ENCODE results near the gene TMEM132A.
A peak's percentile ranks its signal among the peaks of the same experiment; 100 is the strongest.

The TMEM132A gene

DNA sequence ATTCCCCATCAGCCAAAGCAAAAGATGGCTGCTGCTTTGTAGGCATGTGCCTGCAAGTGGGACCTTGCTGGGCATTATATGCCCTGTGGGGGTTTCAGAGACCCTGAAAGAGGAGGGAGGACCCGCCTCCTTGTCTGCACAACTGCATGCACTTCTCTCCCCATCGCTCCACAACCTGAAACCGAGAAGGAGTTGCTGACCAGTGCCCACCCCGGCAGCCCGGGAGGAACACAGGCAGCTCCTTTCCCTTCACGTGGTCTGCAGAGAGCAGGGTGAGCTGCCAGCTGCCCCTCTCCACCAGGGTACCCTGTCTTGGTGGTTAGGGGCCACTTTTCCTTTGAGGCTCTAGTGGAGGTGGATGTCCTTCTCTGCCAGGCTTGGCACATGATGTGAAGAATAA is 1.4 kb upstream of the TMEM132A start:
- no peak for DNase-seq (ENCODE audit: low spot score)

DNA sequence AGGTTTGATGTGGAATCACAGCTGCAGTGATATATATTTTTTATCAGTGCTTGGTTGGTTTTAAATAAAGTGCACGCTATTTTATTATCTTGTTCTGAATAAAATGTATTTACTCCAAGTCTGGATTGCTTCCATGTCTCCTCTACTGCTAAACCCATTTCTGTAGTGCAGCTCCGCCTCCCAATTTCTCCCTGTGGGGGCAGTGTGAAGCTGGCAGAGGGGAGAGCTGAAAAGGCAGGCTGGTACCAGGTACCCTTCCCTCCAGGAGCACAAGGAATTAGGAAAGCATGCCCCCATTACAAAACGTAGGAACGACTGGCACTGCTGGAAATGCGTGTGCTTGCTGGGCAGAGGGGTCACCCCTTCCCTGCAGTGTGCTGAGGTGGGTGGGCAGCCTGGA is 934 bp upstream of the TMEM132A start:
- peak; percentile 37 for DNase-seq (ENCODE audit: low spot score)

DNA sequence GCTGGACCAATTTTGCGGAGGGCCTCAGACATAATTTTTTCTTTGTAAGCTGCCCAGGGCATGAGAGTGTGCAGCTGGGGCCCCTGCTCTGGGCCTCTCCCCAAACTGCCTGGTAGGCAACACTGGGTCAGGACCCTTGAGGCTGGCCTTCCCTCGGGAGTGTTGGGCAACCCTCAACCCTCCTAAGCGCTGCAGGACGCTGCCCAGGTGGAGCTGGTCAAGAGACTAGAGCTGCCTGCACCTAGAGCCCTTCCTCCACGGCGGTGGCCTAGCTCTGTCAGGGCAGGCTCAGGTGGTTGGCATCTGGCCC is 505 bp upstream of the TMEM132A start:
- DNase-seq (ENCODE audit: low spot score), result no peak

DNA sequence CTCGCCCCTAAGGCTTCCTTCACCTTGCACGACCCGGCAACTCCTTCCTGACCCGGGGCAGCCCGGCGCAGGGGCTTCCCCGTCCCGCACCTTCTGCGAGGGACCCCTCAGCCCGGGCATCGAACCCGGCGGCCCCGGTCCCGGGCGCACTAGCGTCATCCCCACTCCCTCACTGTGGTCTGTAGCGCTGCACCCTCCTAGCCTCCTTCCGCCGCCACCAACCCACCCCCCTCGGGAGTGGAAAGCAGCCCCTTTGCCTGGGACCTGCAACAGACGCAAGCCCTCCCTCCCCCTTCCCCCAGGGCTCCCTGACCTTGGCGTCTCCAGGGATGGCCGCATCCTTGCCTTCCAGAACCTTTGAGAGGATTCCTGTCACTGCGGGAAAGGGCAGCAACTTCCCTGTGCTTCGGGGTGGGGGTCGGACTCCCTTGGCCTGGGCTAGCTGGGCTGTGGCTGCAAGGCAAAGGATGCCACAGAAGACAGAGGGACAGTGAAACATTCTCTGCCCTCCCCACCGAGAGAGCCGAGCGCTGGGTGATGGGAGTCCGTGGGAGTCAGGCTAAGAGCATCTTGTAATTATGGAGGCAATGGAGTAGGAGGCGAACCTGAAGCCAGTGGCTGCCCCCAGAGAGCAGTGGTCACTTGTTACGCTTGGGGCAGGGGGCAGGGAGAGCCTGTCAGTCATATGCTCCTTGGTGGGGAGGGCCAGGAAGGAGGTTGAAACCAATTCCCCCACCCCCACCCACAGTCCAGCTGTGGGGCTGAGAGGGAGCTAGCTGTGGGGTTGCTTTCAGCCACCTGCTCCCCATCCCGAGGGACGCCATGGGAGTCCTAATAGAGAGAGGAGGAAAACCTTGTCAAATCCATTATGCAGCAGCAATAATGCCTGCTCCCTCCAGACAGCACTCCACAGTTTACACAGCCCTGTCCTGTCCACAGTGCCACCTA is 920 bp downstream of the TMEM132A start:
- peak; percentile 35 for DNase-seq (ENCODE audit: low spot score)

DNA sequence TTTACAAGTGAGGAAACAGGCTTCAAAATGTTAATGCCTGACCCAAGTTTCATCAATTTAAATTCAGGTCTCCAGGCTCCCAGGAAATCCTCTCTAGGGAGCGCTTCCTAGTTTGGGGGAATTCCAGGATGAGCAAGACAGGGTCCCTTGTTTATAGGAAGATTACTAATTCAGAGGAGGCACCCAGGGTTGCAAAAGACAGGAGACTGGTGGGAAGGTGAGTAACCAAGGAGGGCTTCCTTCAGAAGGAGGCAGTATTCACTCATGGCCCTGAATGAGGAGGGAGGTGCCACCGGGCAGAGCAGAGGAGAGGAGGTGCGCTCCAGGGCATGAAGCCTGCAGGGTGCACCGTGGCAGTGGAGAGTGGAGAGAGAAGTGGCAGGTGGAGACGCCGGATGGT is 1.6 kb downstream of the TMEM132A start:
- DNase-seq (ENCODE audit: low spot score), result peak; percentile 26

DNA sequence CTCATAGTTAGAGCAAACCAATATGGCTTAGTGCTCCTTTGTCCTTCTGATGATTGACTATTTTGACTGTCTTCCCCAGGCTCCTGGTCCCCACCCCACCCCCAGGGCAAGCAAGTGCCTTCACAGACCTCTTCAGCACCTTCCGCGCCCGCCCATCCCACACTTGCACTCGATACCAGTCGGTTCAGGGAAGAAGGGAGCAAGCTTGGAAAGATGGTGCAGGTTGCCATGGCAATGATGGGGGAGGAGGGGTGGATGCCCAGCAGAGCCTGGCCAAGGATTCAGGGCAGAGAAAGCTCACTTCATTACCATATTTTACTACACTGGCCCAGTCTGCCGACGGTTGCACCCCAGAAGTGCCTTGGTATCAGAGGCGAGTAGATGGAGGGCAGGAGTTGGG is 2.2 kb downstream of the TMEM132A start:
- peak; percentile 71 for DNase-seq (ENCODE audit: low spot score)

DNA sequence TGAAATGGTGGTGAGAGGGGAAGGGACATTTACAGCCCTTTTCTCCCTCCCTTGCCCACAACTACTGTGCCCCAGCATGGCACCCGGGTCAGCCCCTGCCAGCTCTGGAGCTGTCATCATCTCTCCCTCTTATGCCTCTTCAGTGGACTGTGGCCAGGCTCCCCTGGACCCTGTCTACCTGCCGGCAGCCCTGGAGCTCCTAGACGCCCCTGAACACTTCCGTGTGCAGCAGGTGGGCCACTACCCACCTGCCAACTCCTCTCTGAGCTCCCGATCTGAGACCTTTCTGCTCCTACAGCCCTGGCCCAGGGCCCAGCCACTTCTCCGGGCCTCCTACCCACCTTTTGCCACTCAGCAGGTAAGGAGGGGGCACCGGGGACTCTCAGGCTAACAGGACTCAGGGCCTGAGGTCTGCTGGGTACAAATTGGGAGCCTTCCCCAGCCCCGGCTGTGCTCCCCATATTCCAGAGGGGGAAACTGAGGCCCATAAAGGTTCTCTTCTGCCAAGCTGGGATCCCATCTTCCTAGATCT is 2.9 kb downstream of the TMEM132A start:
- no peak for DNase-seq (ENCODE audit: low spot score)

DNA sequence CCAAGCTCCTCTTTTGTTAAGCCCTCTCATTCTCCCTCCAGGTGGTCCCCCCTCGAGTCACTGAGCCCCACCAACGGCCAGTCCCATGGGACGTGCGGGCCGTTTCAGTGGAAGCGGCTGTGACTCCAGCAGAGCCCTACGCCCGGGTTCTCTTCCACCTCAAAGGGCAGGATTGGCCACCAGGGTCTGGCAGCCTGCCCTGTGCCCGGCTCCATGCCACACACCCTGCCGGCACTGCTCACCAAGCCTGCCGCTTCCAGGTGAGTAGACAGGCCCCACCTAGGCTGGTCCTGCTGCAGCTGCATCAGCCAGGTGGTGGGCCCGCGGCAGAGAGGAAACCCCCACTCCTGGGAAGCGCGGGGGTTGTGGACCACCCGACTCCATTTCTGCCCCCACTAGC is 3.3 kb downstream of the TMEM132A start:
- no peak for DNase-seq (ENCODE audit: low spot score)

DNA sequence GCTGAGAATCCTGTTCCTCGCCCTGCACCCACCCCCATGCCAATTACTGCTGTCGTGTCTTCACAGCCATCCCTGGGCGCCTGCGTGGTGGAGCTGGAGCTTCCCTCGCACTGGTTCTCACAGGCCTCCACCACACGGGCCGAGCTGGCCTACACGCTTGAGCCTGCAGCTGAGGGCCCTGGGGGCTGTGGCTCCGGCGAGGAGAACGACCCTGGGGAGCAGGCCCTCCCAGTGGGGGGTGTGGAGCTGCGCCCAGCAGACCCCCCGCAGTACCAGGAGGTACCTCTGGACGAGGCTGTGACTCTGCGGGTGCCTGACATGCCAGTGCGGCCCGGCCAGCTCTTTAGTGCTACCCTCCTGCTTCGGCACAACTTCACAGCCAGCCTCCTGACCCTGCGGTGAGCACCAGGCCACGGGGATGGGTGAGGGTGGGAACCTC is 4.3 kb downstream of the TMEM132A start:
- no peak for DNase-seq (ENCODE audit: low spot score)

DNA sequence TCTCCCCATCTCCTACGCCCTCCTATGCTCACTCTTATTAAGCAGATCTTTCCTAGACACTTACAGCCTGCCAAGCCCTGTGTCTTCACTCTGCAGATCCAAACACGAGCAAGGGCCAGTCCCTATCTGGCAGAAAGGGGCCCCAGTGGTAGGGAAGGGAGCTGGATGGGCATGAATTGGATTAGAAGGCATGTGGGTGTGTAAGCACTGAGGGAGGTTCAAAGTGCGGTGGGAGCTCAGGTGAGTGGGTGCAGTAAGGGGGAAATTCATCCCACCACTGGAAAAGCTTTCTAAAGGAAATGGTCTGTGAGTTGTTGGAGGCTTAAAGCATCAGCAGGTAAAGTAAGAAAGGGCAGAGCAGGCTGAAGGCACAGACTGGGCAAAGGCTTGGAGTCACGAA is 5.5 kb downstream of the TMEM132A start:
- DNase-seq (ENCODE audit: low spot score), result no peak

DNA sequence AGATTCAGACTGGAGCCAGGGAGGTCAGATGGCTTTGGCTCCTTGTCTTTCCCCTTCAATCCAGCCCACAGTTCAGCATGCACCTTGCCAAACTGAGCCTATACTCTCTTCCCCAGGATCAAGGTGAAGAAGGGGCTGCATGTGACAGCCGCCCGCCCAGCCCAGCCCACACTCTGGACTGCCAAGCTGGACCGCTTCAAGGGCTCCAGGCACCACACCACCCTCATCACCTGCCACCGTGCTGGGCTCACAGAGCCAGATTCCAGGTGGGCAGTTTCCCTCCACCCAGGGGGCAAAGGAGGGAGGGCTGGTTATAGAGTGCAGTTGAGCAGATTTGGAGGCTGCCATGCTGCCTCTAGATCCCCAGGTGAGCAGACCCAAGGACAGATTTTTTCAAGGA is 6.1 kb downstream of the TMEM132A start:
- DNase-seq (ENCODE audit: low spot score), result no peak

DNA sequence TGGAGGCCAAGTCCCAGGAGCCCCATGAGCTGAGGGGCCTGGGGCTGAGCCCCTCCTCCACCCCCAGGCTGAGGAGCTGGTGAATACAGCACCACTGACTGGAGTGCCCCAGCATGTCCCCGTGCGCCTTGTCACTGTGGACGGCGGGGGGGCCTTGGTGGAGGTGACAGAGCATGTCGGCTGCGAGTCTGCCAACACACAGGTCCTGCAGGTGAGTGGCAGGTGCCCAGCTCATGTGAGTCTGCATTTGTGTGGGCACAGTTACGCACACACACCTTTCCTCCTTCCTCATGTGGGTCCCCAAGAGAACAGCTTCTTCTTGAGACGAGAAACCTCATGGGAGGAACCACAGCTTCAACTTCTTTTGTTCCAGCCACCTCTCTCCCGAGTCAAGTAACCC is 7.7 kb downstream of the TMEM132A start:
- DNase-seq (ENCODE audit: low spot score), result no peak

DNA sequence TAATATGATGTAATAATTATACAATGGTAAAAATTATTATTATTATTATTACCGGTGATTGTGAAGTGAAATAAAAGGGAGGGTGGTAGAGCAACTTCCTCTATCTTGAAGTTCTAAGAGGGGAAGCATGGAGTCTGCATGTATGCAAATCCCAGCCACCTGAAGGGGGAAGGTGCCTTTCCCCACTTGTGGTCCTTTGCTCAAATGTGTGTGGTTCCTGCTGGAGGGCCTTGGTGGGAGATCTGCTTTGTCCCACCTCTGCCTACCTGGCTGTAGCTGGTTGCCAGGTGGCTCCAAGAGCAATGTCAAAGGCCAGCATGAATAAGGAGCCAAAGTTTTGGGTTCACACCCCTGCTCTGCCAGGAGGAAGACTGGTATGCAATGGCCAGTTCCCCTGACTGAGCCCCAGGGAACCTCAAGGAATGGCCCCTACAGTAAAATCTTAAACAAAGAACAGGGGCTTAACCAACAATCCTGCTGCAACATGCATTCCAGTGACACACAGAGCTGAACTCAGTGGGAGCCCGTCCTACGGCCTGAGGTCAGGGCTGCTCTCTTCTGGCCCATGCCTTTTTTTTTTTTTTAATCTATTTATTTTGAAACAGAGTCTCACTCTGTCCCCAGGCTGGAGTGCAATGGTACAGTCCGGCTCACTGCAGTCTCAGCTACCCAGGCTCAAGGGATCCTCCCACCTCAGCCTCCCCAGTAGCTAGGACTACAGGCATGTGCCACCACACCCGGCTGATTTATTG is 8.5 kb downstream of the TMEM132A start:
- DNase-seq (ENCODE audit: low spot score), result no peak

DNA sequence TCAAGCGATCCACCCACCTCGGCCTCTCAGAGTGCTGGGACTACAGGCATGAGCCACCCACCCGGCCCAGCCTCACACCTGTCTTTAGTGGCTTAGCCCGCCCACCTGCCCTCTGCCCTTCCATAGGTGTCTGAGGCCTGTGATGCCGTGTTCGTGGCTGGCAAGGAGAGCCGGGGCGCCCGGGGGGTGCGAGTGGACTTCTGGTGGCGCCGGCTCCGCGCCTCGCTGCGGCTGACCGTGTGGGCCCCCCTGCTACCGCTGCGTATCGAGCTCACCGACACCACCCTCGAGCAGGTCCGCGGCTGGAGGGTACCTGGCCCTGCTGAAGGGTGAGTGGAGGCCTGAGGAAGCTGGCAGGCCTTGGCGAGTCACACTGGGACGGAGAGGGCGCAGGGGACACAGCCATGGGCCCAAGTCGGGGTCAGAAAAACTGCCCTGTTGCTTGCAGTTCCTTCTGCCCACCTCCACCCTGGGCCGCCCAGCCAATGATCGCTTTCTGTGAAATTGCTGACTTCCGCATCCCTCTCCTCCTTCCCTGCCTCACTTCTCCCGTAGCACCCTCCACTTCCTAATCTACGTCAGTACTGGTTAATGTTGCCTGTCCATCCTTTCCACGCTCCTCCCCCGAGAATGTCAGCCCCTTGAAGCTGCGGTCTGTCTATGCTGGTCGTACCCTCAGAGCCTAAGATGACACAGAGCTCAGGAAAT is 9.3 kb downstream of the TMEM132A start:
- DNase-seq (ENCODE audit: low spot score), result no peak

DNA sequence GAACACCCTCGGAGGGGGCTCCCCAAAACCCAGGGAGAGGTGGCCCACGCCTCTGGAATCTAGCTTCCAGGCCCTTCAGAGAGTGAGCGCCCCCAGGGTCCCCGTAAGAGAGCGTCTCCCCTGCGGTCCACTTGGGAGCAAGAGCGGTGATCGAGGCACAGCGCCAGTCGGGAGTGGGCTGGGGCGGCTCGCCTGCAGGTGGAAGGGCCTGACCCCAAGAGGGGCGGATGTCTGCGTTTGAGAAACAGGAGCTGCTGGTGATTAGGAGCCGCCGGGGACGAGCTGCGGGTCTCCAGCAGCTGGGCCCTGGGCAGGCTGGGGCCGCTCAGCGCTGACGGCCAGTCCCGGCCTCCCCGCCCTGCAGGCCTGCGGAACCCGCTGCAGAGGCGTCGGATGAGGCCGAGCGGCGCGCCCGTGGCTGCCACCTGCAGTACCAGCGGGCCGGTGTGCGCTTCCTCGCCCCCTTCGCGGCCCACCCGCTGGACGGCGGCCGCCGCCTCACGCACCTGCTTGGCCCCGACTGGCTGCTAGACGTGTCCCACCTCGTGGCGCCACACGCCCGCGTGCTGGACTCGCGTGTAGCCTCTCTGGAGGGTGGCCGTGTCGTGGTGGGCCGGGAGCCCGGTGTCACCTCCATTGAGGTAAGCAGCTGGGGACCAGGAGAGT is 10.0 kb downstream of the TMEM132A start:
- no peak for DNase-seq (ENCODE audit: low spot score)

DNA sequence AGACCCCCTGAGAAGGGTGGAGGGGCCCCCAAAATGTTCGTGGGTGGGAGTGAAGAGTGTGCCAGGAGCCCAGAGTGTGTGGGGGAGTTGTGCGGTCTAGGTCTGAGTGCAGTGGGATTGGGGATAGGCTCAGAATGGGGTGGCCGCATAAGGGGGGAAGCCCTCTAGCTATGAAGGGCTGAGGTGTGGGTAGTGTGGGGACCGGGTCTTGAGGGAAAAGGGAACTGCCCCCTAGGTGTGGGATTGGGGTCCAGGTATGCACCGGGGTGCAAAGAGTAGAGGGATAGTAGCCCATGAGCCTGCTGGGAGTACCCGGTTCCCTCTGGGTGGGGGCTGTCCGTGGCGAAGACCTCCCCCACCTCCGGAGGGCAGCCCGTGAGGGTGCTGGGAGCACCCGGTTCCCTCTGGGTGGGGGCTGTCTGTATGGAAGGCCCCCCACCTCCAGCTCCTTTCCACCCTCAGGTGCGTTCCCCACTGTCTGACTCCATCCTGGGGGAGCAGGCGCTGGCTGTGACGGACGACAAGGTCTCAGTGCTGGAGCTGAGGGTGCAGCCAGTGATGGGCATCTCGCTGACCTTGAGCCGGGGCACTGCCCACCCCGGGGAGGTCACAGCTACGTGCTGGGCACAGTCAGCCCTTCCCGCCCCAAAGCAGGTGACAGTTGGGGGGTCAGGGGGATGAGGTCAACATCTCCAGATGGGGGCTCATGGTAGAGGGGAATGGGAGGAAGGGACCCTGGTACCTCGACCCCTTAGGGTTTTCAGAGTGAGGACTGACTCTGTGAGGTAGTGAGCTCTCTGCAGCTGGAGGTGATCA is 10.7 kb downstream of the TMEM132A start:
- no peak for DNase-seq (ENCODE audit: low spot score)

DNA sequence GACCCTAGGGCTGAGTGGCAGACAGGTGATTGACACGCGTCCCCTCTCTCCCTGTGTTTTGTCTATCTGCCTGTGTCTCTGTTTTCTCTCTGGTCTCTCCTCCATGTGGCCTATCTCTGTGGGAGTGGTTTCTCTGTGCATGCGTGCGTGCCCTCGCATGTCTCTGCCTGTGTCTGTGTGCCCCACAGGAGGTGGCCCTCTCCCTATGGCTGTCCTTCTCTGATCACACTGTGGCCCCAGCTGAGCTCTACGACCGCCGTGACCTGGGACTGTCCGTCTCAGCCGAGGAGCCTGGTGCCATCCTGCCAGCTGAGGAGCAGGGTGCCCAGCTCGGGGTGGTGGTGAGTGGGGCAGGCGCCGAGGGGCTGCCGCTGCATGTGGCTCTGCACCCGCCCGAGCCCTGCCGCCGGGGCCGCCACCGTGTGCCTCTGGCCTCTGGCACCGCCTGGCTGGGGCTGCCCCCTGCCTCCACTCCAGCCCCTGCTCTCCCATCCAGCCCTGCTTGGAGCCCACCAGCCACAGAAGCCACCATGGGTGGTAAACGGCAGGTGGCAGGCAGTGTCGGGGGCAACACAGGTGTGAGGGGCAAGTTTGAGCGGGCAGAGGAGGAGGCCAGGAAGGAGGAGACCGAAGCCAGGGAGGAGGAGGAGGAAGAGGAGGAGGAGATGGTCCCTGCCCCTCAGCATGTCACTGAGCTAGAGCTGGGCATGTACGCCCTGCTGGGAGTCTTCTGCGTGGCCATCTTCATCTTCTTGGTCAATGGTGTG is 11.6 kb downstream of the TMEM132A start:
- no peak for DNase-seq (ENCODE audit: low spot score)

DNA sequence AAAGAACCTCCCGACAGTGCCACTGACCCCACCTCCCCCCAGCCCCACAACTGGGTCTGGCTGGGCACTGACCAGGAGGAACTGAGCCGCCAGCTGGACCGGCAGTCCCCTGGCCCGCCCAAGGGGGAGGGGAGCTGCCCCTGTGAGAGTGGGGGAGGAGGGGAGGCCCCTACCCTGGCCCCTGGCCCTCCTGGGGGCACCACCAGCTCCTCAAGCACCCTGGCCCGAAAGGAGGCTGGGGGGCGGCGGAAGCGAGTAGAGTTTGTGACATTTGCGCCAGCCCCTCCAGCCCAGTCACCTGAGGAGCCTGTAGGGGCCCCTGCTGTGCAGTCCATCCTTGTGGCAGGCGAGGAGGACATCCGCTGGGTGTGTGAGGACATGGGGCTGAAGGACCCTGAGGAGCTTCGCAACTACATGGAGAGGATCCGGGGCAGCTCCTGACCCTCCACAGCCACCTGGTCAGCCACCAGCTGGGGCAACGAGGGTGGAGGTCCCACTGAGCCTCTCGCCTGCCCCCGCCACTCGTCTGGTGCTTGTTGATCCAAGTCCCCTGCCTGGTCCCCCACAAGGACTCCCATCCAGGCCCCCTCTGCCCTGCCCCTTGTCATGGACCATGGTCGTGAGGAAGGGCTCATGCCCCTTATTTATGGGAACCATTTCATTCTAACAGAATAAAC is 12.3 kb downstream of the TMEM132A start:
- no peak for DNase-seq (ENCODE audit: low spot score)

DNA sequence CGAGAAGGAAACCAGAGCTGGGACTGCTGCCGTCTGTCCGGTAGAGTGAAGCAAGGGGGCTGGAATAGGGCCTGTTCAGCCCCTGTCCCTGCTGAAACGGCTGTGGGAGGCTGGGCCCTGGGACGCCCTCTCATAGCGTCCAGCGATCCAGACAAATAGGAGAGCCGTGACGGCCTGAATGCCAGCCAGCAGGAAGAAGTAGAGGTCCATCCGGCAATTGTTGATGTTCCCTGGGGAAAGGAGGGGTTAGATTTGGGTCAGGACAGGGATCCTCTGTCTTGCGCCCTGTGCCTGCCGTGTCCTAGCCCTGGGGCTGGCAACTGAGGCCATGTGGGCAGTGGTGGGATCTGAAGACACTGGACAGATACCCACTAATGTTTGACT is 12.9 kb downstream of the TMEM132A start:
- DNase-seq (ENCODE audit: low spot score), result no peak

DNA sequence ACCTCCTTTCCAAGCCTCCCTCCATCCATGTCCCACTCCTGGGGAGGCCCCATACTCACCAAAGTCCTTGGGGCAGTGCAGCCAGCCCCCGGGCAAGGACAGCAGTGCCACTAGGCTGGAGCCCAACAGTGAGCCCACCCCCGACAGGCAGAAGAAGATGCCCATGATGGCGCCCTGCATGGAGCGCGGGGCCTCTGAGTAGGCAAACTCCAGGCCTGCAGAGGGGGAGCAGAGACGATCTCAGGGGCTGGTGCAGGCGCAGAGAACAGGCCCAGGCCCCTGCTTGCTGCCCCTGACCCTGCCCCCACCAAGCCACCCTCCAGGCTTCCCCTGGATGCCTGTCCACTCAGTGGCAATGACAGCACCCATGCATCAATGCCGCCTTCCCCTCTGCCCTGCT is 13.6 kb downstream of the TMEM132A start:
- no peak for DNase-seq (ENCODE audit: low spot score)
